ENCODE measurements around the gene DCHS1. TPM values are rescaled to one million over a fixed set of nuclear protein-coding genes. Genes with fewer than 3 reads are reported as not detected.
A peak's percentile ranks its signal among the peaks of the same experiment; 100 is the strongest.

Gene DCHS1
- total RNA-seq, 2 experiments from 2014 or later = 2.1 to 2.5 TPM

- peak overlapping the region; percentile 91 for H3K27ac Mint-ChIP-seq
- H3K4me1 Mint-ChIP-seq = peaks cover 18% of the 10 kb centered on the region
- H3K4me3 Mint-ChIP-seq = peak overlapping the region; percentile 79
- ATAC-seq (ENCODE audit: low read depth) (no peak), DNase-seq (no peak)
- no peaks in the 10 kb centered on the region for H3K27me3 Mint-ChIP-seq
- no peaks in the 10 kb centered on the region for H3K9me3 Mint-ChIP-seq
- POLR2A ChIA-PET = interaction anchor here (1.1 to 3.3 kb wide), 6 partner anchors 9 to 56 kb away, joined by 3 to 16 read pairs (median 6); partner anchors contain the start of genes ILK, MRPL17, RRP8 and TAF10
- no peaks in the 10 kb centered on the region for H3K36me3 Mint-ChIP-seq
Observed at GRCh38 chr11:6626971-6627761, 28.4 kb downstream of the DCHS1 start.

GRCh38 chr11:6625832-6626420 is 29.7 kb downstream of the DCHS1 start:
- ATAC-seq (ENCODE audit: low read depth) (no peak), DNase-seq (no peak)
- Mint-ChIP-seq H3K27ac (no peak overlapping the region), H3K27me3 (no peaks in the 10 kb centered on the region), H3K9me3 (no peaks in the 10 kb centered on the region), H3K36me3 (no peaks in the 10 kb centered on the region), H3K4me3 (no peak overlapping the region), H3K4me1 (peaks cover 16% of the 10 kb centered on the region)
- POLR2A ChIA-PET = interaction anchor here (3.0 kb wide), 1 partner anchor 7 kb away, joined by 16 read pairs; the partner anchor contains the start of gene TPP1

- POLR2A ChIA-PET = no interaction called here
- DNase-seq = peak; percentile 21
- no peak for ATAC-seq (ENCODE audit: low read depth)
- no peaks in the 10 kb centered on the region for H3K27me3 Mint-ChIP-seq
- no peak overlapping the region for H3K4me3 Mint-ChIP-seq
- peaks cover 16% of the 10 kb centered on the region for H3K4me1 Mint-ChIP-seq
- no peak overlapping the region for H3K27ac Mint-ChIP-seq
- no peaks in the 10 kb centered on the region for H3K36me3 Mint-ChIP-seq
- H3K9me3 Mint-ChIP-seq = no peaks in the 10 kb centered on the region
Observed at GRCh38 chr11:6625156-6625831, 30.3 kb downstream of the DCHS1 start.

GRCh38 chr11:6623391-6624363 is 31.9 kb downstream of the DCHS1 start:
- Mint-ChIP-seq H3K36me3 (no peaks in the 10 kb centered on the region), H3K9me3 (no peaks in the 10 kb centered on the region), H3K27ac (no peak overlapping the region), H3K4me1 (peaks cover 16% of the 10 kb centered on the region), H3K4me3 (no peak overlapping the region), H3K27me3 (no peaks in the 10 kb centered on the region)
- peak; percentile 26 for DNase-seq
- POLR2A ChIA-PET = interaction anchor here (1.3 kb wide), 1 partner anchor 12 kb away, joined by 3 read pairs; the partner anchor contains the start of gene TAF10
- no peak for ATAC-seq (ENCODE audit: low read depth)

- DNase-seq (no peak), ATAC-seq (ENCODE audit: low read depth) (no peak)
- Mint-ChIP-seq H3K4me3 (no peak overlapping the region), H3K9me3 (no peaks in the 10 kb centered on the region), H3K4me1 (peaks cover 11% of the 10 kb centered on the region), H3K36me3 (no peaks in the 10 kb centered on the region), H3K27me3 (no peaks in the 10 kb centered on the region), H3K27ac (no peak overlapping the region)
- POLR2A ChIA-PET = interaction anchor here (1.3 to 5.4 kb wide), 2 partner anchors 15 to 51 kb away, joined by 3 to 95 read pairs; partner anchors contain the start of genes ILK, RRP8 and TAF10
Observed at GRCh38 chr11:6622261-6623171, 33.1 kb downstream of the DCHS1 start.

GRCh38 chr11:6621711-6622211 is 33.8 kb downstream of the DCHS1 start:
- Mint-ChIP-seq H3K4me1 (peaks cover 6% of the 10 kb centered on the region), H3K4me3 (no peak overlapping the region), H3K36me3 (no peaks in the 10 kb centered on the region), H3K27me3 (no peaks in the 10 kb centered on the region), H3K9me3 (no peaks in the 10 kb centered on the region), H3K27ac (peak overlapping the region; percentile 14)
- POLR2A ChIA-PET = interaction anchor here (1.3 to 5.4 kb wide), 2 partner anchors 14 to 52 kb away, joined by 3 to 95 read pairs; partner anchors contain the start of genes ILK, RRP8 and TAF10
- peak; percentile 23 for DNase-seq
- ATAC-seq (ENCODE audit: low read depth) = no peak

- DNase-seq = no peak
- H3K4me1 Mint-ChIP-seq = peaks cover 5% of the 10 kb centered on the region
- H3K27ac Mint-ChIP-seq = no peak overlapping the region
- H3K9me3 Mint-ChIP-seq = no peaks in the 10 kb centered on the region
- H3K36me3 Mint-ChIP-seq = peaks cover 5% of the 10 kb centered on the region
- no peak for ATAC-seq (ENCODE audit: low read depth)
- no peak overlapping the region for H3K4me3 Mint-ChIP-seq
- POLR2A ChIA-PET = interaction anchor here (1.2 to 5.4 kb wide), 3 partner anchors 13 to 53 kb away, joined by 3 to 95 read pairs (median 4); partner anchors contain the start of genes ILK, RRP8 and TAF10
- no peaks in the 10 kb centered on the region for H3K27me3 Mint-ChIP-seq
Observed at GRCh38 chr11:6620636-6621035, 35.0 kb downstream of the DCHS1 start.

GRCh38 chr11:6619004-6619745 is 36.4 kb downstream of the DCHS1 start, which contains the start of gene TPP1:
TPP1 (minus strand) TSS chr11:6619422; CDS start chr11:6619400, 22 bp downstream.
- Mint-ChIP-seq H3K27ac (no peak within 1 kb of the TSS), H3K36me3 (peaks cover 13% of the 10 kb centered on the region), H3K4me1 (peaks cover 5% of the 10 kb centered on the region), H3K27me3 (no peaks in the 10 kb centered on the region), H3K9me3 (no peaks in the 10 kb centered on the region), H3K4me3 (no peak within 1 kb of the TSS)
- DNase-seq (peak; percentile 86), ATAC-seq (ENCODE audit: low read depth) (peak; percentile 93)
- POLR2A ChIA-PET = interaction anchor here (1.0 to 5.4 kb wide), 10 partner anchors 8 to 228 kb away, joined by 3 to 95 read pairs (median 8); partner anchors contain the start of genes ILK, MRPL17, RRP8 and SMPD1

- peaks cover 13% of the 10 kb centered on the region for H3K36me3 Mint-ChIP-seq
- peak; percentile 34 for ATAC-seq (ENCODE audit: low read depth)
- POLR2A ChIA-PET = interaction anchor here (1.0 to 5.4 kb wide), 11 partner anchors 9 to 227 kb away, joined by 3 to 95 read pairs (median 8); partner anchors contain the start of genes ILK, MRPL17, RRP8 and SMPD1
- H3K27me3 Mint-ChIP-seq = no peaks in the 10 kb centered on the region
- peaks cover 5% of the 10 kb centered on the region for H3K4me1 Mint-ChIP-seq
- no peak overlapping the region for H3K27ac Mint-ChIP-seq
- DNase-seq = peak; percentile 45
- H3K9me3 Mint-ChIP-seq = no peaks in the 10 kb centered on the region
- H3K4me3 Mint-ChIP-seq = no peak overlapping the region
Observed at GRCh38 chr11:6618117-6619003, 37.2 kb downstream of the DCHS1 start.

GRCh38 chr11:6617315-6617781 is 38.3 kb downstream of the DCHS1 start:
- H3K9me3 Mint-ChIP-seq = no peaks in the 10 kb centered on the region
- DNase-seq (no peak), ATAC-seq (ENCODE audit: low read depth) (no peak)
- peaks cover 13% of the 10 kb centered on the region for H3K36me3 Mint-ChIP-seq
- peaks cover 5% of the 10 kb centered on the region for H3K4me1 Mint-ChIP-seq
- H3K27me3 Mint-ChIP-seq = no peaks in the 10 kb centered on the region
- POLR2A ChIA-PET = interaction anchor here (0.5 to 5.4 kb wide), 5 partner anchors 10 to 65 kb away, joined by 4 to 95 read pairs (median 16); partner anchors contain the start of genes ILK, MRPL17, RRP8 and TAF10
- H3K4me3 Mint-ChIP-seq = no peak overlapping the region
- H3K27ac Mint-ChIP-seq = peak overlapping the region; percentile 28

All from activated naive CD8-positive, alpha-beta T cell treated with anti-CD3 and anti-CD28 coated beads, Interleukin-2, amount 10 ng/mL, durations not matched to agents 7 days and 5 days (primary cell).